ENCODE measurements around the gene ADAMTS18. TPM values are rescaled to one million over a fixed set of nuclear protein-coding genes. Genes with fewer than 3 reads are reported as not detected.

ADAMTS18 gene
- total RNA-seq, 4 donors from 2014 or later, result 0.10 to 0.42 (median 0.16) TPM; not detected in 1

DNA sequence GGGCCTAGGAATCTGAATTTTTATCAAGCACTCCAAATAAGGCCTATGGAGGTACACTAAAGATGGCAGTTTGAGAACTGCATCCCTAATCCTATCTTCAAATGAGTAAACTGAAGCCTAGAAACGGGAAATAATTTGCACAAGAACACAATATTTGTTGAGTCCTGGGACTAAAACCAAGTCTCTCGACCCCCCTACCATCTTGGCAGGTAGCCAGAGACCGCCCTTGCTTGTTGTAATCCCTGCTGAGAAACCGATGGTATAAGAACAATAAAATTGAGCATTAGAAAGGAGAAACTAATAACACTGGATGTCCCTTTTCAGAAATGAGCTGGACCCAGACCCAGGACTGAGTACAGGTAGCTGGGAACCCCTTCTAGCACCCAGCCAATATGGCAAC lies 24.4 kb downstream of the ADAMTS18 start:
- no peaks in the 10 kb centered on the region for H3K4me1 ChIP-seq
- 55% methylated on average over 4 of the region's 4 CpGs for WGBS

DNA sequence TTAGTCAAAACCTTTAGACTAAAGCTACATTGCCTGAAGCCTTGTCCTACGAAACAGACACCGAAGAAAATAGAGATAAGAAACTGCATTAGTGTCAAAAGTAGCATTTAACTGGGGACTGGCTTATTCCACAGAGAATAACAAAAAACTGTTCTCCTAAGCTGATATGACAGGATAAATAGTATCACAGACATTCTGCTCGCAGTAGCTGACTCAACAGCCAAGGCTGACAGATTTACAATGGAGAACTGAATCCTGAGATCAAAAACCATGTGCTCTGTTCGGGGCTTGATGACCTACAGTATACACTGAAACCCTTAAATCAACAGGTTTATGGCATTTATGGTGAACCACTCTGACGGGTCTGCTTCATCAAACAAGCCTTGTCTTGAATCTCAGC lies 25.5 kb downstream of the ADAMTS18 start:
- no peaks in the 10 kb centered on the region for H3K9me3 ChIP-seq
- H3K27me3 ChIP-seq, result no peaks in the 10 kb centered on the region
- H3K4me1 ChIP-seq, result no peaks in the 10 kb centered on the region
- 38% methylated on average over 5 of the region's 5 CpGs for WGBS
- DNase-seq (ENCODE audit: low spot score in 2 of 2), result no peak
- no peak overlapping the region for H3K27ac ChIP-seq
- TF ChIP-seq, protein P1, sequence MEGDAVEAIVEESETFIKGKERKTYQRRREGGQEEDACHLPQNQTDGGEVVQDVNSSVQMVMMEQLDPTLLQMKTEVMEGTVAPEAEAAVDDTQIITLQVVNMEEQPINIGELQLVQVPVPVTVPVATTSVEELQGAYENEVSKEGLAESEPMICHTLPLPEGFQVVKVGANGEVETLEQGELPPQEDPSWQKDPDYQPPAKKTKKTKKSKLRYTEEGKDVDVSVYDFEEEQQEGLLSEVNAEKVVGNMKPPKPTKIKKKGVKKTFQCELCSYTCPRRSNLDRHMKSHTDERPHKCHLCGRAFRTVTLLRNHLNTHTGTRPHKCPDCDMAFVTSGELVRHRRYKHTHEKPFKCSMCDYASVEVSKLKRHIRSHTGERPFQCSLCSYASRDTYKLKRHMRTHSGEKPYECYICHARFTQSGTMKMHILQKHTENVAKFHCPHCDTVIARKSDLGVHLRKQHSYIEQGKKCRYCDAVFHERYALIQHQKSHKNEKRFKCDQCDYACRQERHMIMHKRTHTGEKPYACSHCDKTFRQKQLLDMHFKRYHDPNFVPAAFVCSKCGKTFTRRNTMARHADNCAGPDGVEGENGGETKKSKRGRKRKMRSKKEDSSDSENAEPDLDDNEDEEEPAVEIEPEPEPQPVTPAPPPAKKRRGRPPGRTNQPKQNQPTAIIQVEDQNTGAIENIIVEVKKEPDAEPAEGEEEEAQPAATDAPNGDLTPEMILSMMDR (IDR thresholded peaks at IDR 0.05), result no peak
- no peak for TF ChIP-seq POLR2AphosphoS5 (IDR thresholded peaks at IDR 0.05)
- no peak for TF ChIP-seq POLR2A (IDR thresholded peaks at IDR 0.05)
- TF ChIP-seq EP300 (IDR thresholded peaks at IDR 0.05), result no peak
- no peak overlapping the region for H3K4me3 ChIP-seq
- H3K36me3 ChIP-seq, result no peaks in the 10 kb centered on the region

More for the DNA sequence above, 24.4 kb downstream of the ADAMTS18 start:
- no peak for DNase-seq (ENCODE audit: low spot score in 2 of 2)
- H3K27me3 ChIP-seq, result no peaks in the 10 kb centered on the region
- no peaks in the 10 kb centered on the region for H3K9me3 ChIP-seq
- H3K4me3 ChIP-seq, result no peak overlapping the region
- TF ChIP-seq POLR2AphosphoS5 (IDR thresholded peaks at IDR 0.05) (no peak), POLR2A (IDR thresholded peaks at IDR 0.05) (no peak), EP300 (IDR thresholded peaks at IDR 0.05) (no peak)
- TF ChIP-seq, protein P1 (IDR thresholded peaks at IDR 0.05), result no peak
- no peaks in the 10 kb centered on the region for H3K36me3 ChIP-seq
- no peak overlapping the region for H3K27ac ChIP-seq

DNA sequence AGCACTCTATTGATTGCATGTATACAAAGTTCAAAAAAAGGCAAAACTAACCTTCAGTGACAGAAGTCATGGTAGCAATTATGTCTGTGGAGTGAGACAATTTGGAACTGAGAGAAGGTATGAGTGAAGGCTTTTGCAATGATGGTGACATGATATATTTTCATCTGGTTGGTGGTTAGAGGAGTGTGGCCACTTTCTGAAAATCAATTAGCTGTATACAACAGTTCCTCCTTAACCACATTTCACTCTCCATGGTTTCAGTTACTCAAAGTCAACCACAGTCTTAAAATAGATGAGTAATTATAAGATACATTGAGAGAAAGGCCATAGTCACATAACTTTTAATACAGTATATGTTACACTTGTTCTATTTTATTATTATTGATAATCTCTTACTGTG lies 26.2 kb downstream of the ADAMTS18 start:
- no peaks in the 10 kb centered on the region for H3K4me1 ChIP-seq
- no peaks in the 10 kb centered on the region for H3K9me3 ChIP-seq
- no peaks in the 10 kb centered on the region for H3K27me3 ChIP-seq
- no peak for TF ChIP-seq POLR2A (IDR thresholded peaks at IDR 0.05)
- no peak for TF ChIP-seq POLR2AphosphoS5 (IDR thresholded peaks at IDR 0.05)
- TF ChIP-seq EP300 (IDR thresholded peaks at IDR 0.05), result no peak
- TF ChIP-seq, protein P1 (IDR thresholded peaks at IDR 0.05), result no peak
- no peak overlapping the region for H3K27ac ChIP-seq
- no peak overlapping the region for H3K4me3 ChIP-seq
- no peaks in the 10 kb centered on the region for H3K36me3 ChIP-seq
- DNase-seq (ENCODE audit: low spot score in 2 of 2), result no peak

DNA sequence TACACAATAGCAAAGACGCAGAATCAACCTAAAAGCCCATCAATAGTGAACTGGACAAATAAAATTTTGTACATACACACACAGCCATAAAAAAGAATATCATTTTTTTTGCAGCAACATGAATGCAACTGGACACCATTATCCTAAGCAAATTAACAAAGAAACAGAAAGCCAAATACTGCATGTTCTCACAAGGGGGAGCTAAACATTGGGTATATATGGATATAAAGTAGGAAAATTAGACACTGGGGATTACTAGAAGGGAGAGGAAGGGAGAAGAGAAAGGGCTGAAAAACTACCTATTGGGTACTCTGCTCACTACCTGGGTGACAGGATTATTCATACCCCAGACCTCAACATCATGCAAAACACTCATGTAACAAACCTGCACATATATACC lies 28.2 kb downstream of the ADAMTS18 start:
- DNase-seq (ENCODE audit: low spot score in 2 of 2), result no peak
- no peaks in the 10 kb centered on the region for H3K9me3 ChIP-seq
- no peaks in the 10 kb centered on the region for H3K36me3 ChIP-seq
- WGBS, result 88% methylated on average over 1 of the region's 1 CpG
- no peak overlapping the region for H3K4me3 ChIP-seq
- no peak overlapping the region for H3K27ac ChIP-seq
- TF ChIP-seq EP300 (IDR thresholded peaks at IDR 0.05), result no peak
- no peak for TF ChIP-seq POLR2AphosphoS5 (IDR thresholded peaks at IDR 0.05)
- TF ChIP-seq, protein P1 (IDR thresholded peaks at IDR 0.05), result no peak
- TF ChIP-seq POLR2A (IDR thresholded peaks at IDR 0.05), result no peak
- H3K4me1 ChIP-seq, result no peaks in the 10 kb centered on the region
- no peaks in the 10 kb centered on the region for H3K27me3 ChIP-seq

DNA sequence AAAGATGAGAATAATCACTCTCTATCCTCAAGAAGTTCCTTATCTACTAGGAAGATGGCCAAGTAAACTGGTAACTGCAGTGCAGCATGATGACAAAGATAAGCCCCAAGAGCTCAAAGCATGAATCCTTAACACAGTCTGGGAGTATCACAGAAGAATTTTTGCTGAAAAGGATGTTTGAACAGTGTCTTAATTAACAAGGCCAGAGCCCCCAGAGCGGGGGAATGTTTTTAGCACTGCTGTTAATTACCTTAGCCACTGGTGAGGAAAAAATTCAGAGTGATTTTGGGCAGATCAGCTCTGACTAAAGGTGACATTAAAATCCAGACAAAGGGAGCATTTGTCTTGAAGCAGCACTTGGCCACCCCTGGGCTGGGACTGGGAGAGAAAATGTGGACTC lies 30.1 kb downstream of the ADAMTS18 start:
- Histone ChIP-seq H3K36me3 (no peaks in the 10 kb centered on the region), H3K27me3 (no peaks in the 10 kb centered on the region), H3K4me1 (no peaks in the 10 kb centered on the region), H3K27ac (no peak overlapping the region), H3K9me3 (no peaks in the 10 kb centered on the region), H3K4me3 (no peak overlapping the region)
- no peak for DNase-seq (ENCODE audit: low spot score in 2 of 2)
- 13% methylated on average over 1 of the region's 1 CpG for WGBS
- TF ChIP-seq, protein P1 (IDR thresholded peaks at IDR 0.05), result no peak
- TF ChIP-seq POLR2AphosphoS5 (IDR thresholded peaks at IDR 0.05), result no peak
- no peak for TF ChIP-seq POLR2A (IDR thresholded peaks at IDR 0.05)
- no peak for TF ChIP-seq EP300 (IDR thresholded peaks at IDR 0.05)

Data from suprapubic skin (tissue), 4 donors.